ENCODE measurements around the gene HECW1.

HECW1 gene

DNA sequence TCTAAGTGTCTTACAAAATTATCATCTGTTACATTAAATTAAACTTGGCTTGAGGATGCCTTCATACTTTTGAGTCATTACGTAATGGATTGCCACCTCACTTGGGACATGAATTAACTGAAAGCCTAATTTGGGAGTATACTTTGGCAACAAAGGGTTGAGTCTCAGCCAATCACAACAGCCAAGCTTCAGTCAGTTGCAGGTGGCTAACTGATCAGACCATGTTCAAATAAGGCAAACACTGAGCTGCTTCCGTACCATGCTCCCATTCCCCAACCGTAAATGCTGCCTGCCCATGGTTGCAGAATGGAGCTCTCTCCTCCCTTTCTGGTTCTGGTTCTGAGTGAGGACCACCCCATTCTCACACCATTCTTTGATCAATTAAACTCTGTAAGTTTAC is 377.6 kb downstream of the HECW1 start:
- no peak for DNase-seq (ENCODE audit: low read depth in 3 of 3, low spot score in 1 of 3)

DNA sequence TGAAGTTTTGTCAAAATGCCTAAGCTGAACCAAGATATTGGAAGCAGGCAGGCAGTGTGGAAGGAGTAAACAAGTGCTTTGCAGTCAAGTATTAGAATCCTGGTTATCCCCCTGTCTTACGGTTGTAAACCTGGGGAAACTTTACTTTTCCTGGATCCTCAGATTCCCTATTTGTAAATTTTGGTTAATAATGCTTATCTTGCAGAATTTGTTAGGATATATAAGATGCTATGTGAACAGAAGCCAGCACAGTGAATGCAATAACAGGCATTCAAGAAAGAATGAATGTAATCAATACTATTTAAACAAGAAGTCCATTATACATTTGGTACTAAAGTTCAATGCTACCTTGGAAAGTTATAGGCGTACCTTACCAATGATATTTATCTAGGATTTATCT is 378.7 kb downstream of the HECW1 start:
- no peak for DNase-seq (ENCODE audit: low read depth in 3 of 3, low spot score in 1 of 3)

DNA sequence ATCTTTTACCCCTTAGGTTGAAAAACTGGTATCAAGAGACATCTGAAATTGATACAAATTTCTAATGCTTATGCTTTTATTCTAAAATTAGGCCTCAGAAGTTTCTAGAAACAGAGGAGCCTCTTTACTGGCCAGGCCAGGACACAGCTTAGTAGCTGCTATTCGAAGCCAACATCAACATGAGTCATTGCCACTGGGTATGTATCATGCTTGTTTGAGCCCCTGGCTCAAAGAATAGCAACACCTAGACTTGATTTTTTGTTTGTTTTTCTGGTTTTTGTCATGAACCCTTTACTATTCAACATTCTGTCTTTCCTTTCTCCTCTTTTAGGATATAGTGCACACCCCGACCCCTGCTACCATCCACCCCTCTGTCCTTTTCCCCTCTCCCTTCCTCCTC is 379.5 kb downstream of the HECW1 start:
- DNase-seq (ENCODE audit: low read depth in 3 of 3, low spot score in 1 of 3) = no peak

DNA sequence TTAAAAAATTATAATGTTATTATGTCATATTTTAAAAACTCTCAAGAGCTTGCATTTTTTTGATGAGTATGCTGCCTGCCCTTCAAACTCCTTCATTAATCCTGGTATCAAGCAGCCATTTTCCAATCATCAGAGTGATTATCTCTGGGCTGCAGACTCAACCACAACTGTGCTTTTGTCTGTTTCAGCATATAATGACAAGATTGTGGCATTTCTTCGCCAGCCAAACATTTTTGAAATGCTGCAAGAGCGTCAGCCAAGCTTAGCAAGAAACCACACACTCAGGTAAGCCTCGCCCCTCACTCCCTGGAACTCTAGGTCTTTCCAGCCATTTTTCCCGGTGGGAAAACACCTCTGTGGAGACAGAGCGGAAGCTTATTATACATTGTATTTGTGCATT is 380.4 kb downstream of the HECW1 start:
- no peak for DNase-seq (ENCODE audit: low read depth in 3 of 3, low spot score in 1 of 3)

DNA sequence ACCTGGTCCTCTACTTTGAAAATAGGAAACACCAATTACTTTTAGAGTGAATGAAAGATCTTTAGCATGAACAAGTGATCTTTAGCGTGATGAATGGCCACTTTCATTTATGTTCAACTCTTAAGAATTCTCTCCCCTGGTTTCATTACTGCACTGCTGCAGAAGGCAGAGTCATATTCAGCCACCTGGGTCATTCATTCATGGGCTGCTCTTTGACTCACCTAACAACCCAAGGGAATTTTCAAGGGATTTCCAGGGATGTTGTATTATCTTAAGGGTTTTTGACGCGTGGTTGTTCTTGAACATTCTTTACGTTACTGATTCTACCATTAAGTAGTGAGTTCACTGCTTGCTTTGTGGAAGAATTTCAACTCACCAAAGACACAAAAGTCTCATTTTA is 383.1 kb downstream of the HECW1 start:
- DNase-seq (ENCODE audit: low read depth in 3 of 3, low spot score in 1 of 3) = no peak

DNA sequence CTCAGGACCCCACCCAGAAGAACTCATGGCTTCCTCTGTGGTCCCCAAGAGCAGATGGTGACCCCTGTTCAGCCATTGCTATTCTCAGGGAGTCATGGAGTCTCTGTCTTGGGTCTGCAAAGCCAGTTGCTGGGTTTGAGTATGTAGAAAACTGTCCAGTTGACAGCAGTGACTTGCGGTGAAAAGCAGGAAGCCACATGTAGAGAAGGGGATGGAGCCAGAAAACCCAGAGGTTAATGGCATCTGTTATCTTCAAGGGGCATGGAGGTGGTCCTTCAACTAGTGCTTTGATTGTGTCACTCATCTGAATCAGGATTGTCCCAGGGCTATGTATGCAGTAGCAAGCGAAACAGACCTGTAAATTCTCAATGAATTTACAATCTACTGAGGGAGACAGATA is 384.1 kb downstream of the HECW1 start:
- no peak for DNase-seq (ENCODE audit: low read depth in 3 of 3, low spot score in 1 of 3)

DNA sequence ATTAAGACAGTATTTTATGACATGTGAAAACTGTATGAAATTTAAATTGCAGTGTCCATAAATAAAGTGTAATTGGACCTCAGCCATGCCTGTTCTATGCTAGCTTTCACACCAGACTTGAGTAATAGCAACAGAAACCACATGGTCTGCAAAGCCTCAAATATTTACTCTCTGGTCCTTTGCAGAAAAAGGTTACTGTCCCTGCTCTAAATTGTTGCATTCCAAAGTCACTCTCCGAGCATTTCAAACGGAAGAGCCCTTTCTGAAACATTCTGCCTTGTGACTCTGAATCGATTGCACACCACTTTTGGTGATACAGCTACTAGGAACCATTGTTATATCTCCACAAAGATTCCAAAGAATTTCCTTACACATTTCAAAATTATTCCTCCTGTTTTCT is 389.4 kb downstream of the HECW1 start:
- no peak for DNase-seq (ENCODE audit: low read depth in 3 of 3, low spot score in 1 of 3)

DNA sequence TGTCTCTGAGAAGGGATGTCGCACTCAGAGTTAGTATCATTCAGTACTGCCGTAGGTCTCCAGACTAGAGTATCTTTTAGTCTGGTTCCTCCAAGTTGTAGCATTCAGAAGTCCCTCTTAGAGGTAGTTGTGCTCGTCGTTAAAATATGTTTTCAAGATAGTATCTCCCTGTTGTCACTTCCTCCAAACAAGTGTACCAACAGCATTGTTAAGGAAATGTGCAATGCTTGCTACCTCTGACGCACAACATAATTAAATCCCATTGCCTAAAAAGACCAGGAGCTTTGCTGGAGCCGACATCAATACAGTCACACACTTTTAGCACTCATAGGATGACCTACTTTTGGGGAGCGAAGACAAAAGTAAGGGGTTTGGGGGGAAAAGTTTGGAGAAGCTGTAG is 390.5 kb downstream of the HECW1 start:
- DNase-seq (ENCODE audit: low read depth in 3 of 3, low spot score in 1 of 3) = no peak

DNA sequence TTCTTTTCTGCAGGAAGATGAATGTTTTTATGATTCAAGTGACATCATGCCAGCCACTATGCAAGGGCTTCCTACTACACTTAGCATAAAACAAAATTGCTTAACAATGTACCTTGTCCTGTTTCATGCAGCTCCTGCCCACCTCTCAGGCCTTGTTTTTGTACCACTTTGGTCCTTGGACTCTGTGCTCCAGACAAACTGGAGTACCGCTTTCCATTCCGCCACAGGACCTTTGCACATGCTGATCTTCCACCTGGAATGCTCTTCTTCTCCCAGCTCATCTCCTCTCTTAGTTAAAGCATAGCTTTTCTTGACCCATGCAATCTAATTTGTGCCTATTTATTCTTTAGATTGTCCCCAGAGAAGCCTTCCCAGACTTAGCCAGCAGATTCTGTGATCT is 393.0 kb downstream of the HECW1 start:
- DNase-seq (ENCODE audit: low read depth in 3 of 3, low spot score in 1 of 3) = no peak

DNA sequence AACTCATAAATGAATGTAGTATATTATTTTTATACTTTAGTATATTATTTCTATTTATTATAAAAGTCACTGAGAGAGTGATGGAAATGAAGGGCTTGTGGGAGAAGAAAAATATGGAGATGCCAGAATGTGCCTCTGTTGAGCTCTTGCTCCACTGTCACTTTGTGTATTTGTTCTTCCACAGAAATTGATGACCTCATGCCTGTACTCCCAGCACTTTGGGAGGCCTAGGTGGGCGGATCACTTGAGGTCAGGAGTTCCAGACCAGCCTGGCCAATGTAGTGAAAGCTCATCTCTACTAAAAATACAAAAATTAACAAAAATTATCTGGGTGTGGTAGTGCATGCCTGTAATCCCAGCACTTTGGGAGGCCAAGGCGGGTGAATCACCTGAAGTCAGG is 394.0 kb downstream of the HECW1 start:
- no peak for DNase-seq (ENCODE audit: low read depth in 3 of 3, low spot score in 1 of 3)

DNA sequence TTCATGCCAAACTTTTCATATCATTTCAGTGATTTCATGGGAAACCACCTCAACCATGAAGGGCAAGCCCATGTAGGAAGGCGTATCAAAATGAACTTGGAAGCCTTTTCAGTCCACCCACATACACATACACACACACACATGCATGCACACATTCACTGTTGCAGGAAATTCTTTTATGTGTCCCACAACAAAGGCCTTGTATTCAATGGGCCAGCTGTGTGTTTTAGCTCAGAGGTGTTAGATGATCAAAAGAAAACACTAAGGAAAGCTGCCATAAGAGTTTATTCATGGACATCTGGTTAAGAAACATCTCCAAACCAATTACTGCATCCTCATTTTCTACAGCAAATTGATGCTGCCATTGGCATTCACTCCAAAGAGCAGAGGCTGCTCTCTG is 396.0 kb downstream of the HECW1 start:
- DNase-seq (ENCODE audit: low read depth in 3 of 3, low spot score in 1 of 3) = no peak

DNA sequence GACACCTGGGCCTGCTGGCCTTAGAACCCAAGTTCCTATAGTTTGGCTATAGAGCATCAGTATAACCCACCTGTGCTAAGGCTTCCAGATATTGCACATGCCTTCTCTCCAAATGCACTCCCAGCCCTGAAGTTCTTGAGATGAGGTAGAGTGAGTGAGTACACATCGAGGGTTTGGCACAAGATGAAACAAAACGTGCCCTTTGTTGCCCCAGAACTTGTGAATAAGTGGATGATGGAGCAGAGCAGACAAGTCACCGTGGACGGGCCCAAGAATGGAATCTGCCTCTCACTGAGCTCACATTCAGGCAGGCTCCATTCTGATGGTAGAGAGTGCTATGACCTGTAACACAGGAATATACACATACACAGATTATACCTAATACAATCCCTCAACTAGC is 397.5 kb downstream of the HECW1 start:
- DNase-seq (ENCODE audit: low read depth in 3 of 3, low spot score in 1 of 3) = no peak

DNA sequence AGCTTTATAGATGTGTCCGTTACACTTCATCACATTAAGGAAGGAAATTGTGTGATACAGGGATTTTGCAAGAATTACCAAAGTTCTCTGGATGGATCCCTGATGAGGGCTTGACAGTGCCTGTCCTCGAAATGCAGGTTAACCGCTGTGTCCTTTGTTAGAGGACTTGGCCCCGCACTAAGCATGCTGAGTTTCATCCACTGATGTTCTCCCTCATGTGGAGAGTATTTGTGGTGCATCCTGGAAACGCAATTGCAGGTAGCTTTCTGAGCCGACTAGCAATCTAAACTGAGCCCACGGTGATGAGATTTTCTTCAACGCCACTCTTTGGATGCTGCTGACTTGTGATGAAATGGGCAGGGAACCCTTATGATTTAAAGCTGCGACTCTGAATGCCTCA is 398.6 kb downstream of the HECW1 start:
- DNase-seq (ENCODE audit: low read depth in 3 of 3, low spot score in 1 of 3) = no peak

DNA sequence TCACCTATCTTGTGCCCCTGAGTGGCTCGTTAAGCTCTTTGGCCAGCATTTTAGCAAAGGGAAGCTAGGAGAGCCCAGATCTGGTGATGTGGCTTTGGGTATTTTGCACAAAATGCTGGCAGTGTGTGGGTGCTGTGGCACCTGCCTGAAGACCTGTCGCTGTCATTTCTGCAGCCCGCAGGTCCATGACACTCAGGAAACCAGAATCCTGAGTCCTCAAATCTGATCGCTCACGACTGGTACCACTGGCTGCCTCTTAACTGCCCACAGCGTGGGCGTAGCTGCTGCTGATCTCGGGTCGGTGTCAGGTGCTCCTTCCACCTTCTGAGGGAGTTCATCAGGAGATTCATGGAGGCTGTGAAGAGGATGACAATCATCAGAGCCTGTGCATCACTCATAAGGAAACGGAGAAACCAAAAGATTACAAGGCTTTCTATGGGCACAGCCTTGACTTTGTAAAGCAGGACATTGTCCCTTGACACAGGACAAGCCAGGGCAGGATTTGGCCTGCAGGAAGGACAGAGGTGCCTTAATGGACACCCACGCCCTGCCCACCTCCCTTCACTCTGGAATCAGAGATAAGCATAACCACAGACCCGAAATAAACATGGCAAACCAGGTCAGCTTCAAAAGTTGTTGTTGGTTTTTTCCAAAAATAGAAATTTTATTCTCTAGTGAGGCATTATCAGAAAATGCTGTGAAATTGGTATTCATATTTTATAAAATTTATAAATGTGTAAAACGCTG is 399.5 kb downstream of the HECW1 start:
- DNase-seq (ENCODE audit: low read depth in 3 of 3, low spot score in 1 of 3) = no peak

DNA sequence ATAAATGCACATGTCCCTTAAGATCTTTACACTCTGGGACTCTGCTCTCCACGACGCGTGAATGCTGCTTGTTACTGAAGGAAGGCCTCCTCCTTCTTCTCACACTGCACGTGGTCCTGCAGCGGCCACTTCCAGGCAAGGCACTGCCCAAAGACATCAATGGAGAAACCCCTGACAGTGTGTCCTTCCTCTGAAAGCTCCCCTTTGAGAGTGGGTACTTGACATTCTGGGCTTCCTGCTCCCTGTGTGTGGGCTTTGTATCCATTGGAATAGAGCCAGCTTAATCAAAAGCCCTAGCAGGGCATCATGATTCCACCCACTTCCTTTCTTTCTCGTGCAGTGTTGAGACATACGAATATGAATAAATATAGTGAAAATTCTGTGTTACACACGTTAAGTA is 400.8 kb downstream of the HECW1 start:
- no peak for DNase-seq (ENCODE audit: low read depth in 3 of 3, low spot score in 1 of 3)

DNA sequence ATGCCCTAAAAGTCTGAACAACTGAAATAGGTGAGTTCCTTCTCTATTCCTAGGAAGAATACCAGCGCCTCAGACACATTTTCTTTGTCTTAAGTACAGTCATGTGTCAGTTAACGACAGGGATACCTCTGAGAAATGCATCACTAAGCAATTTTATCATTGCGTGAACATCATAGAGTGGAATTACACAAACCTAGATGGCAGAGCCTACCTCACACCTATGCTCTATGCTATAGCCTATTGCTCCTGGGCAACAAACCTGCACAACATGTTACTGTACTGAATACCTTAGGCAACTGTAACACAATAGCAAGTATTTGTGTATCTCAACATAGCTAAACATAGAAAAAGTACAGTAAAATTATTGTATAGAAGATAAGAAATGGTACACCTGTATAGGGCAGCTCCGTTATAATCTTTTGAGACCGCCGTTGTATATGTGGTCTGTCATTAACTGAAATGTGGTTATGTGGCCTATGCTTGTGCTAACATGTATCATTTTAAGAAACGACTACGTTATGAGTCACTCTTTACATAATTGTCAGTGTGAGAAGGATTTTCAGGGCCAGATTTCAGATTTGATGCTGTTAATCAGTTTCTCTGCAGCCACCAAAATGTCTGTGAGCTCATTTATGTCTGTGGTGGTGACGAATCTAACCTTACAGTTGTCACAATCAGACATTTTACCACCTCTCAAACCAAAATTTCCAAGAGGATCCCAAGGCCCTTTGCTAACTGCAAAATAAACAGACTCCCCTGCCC is 404.3 kb downstream of the HECW1 start:
- DNase-seq (ENCODE audit: low read depth in 3 of 3, low spot score in 1 of 3) = no peak

DNA sequence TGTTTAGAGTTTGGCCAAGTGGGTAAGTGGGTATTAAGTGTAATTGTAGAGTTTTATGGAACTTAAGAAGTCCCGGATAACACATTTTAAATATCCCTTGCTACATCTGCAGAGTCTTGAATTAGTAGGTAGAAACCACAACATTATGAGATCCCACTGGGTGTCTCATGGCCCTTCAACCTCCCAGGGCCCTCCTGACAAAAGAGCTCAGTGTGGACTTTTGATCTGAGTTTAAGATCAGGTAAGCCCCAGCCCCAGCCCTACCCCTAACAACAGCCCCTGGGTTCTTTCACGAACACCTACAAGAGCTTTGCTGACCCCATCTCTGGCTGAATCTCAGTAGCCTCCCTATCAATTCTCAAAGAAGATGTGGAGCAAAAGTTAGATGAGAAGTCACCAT is 405.0 kb downstream of the HECW1 start:
- no peak for DNase-seq (ENCODE audit: low read depth in 3 of 3, low spot score in 1 of 3)

DNA sequence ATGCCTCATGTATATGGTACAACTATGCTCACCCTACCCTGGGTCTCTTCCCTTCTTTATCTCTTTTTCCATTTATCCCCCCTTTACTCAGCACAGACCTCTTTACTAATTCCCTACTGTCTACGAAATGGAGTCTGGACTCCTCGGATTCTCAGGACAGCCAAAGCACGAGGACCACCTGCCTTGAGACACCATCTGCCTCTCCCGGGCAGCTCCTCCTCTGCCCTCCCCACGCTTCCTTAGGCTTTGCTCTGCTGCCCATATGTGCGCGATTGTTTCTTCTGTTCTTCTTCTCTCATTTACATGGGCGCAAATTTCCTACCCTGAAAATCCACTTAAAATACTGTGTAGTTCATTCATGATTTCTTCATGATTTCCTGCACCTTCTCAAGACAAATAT is 407.8 kb downstream of the HECW1 start:
- DNase-seq (ENCODE audit: low read depth in 3 of 3, low spot score in 1 of 3) = no peak

DNA sequence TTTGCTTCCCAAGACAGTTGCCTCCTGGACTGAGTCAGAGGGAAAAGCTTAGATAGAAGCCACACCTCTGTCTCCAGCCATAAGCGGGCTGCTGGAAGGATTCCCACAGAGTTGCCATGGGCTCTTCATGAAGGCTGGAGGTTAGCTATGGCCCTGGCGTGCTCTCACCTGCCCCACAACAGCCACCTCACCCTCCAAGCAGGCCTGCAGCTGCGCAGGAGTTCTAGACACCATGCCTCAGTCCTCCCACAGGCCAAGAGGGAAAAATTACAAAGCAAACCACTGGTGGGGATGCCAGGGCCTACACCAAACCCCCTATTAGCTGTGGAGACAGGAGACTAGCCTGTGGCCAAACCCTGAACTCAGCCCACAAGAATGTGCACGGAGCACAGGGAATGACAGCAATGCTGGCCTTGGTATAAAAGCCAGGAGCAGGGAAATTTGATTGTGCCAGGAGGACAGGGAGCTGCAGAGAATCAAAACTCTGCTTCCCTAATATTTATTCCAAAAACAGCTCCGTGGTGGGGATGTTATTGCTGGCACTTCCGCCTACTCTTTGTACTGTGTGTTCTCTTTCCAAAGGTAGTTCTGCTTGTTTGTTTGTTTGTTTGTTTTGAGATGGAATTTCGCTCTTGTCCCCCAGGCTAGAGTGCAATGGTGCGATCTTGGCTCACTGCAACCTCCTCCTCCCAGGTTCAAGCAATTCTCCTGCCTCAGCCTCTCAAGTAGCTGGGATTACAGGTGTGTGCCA is 410.1 kb downstream of the HECW1 start:
- DNase-seq (ENCODE audit: low read depth in 3 of 3, low spot score in 1 of 3) = no peak

DNA sequence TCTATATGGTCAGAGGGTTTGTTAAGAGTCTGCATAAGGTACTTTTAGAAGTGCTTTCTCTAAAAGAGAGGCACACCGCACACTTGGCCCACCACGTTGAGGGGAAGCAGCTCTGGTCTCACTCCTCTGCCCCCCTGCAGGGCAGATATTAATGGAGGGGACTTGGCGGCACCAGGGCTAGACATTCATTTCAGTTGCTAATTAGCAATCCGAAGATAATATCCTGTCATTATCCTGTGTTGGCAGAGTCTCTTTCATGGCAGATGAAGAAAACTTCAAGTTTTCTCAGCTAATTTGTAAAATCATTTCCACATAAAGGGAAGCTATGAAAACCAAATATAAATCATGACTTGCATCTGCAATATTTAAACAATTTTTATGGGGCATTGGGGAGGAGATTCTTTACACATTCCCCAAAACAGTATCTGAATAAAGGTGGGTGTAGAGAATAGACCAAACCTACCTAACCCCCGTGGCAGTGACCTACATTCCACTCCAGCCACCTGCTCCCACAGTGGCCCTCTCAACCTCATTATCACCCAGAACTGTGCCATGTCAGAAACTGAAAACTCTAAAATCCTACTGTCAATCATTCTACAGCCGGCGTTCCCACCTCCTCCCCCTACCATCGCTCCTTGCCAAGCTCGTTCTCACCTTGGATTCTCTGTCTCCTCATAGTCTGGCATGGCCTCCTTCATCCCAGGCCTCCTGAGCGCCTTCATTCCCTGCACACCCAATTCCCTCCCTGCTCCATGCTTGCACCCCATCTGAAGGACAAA is 416.3 kb downstream of the HECW1 start:
- no peak for DNase-seq (ENCODE audit: low read depth in 3 of 3, low spot score in 1 of 3)

Data from stimulated activated CD4-positive, alpha-beta T cell treated with anti-CD3 and anti-CD28 coated beads, TNF-alpha, amount 100 ng/mL, for 1 hour (primary cell).